Activated CD8-positive, alpha-beta memory T cell treated with anti-CD3 and anti-CD28 coated beads, Interleukin-2, amount 50 U/mL, for 48 hours (primary cell): ENCODE data around the gene CFAP20DC.
"Not testable (repeated sequence)": the region's sequence is repeated elsewhere in the genome, so short reads cannot be mapped to it uniquely, and the experiment has no call there.

Source experiments
- DNase-seq: peaks from one replicate; pipeline ENCODE4 v3.0.0-alpha.2; 2020

CFAP20DC gene

DNA sequence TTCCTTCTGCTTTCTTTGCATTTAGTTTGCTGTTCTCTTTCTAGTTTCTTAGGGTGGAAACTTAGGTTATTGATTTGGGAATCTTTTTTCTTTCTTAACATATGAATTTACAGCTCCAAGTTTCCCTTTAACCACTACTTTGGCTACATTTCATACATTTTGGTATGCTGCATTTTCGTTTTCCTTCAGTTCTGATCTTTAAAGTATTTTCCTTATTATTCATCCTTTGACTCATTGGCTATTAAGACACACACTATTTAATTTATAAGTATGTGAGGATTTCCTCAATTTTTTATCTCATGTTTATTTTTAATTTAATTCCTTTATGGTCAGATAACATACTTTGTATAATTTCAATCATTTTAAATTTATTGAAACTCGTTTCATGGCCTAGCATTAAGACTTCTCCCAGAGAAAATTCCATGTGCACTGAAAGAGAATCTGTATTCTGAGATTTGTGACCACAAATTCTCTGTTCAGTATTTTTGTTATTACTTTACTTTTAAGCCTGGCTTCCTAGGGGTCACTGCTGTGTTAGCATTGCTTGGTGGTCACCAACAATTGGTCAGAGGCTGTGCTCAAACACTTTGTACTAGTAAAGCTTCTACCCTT lies 87.7 kb downstream of the CFAP20DC start:
- no peak for DNase-seq

DNA sequence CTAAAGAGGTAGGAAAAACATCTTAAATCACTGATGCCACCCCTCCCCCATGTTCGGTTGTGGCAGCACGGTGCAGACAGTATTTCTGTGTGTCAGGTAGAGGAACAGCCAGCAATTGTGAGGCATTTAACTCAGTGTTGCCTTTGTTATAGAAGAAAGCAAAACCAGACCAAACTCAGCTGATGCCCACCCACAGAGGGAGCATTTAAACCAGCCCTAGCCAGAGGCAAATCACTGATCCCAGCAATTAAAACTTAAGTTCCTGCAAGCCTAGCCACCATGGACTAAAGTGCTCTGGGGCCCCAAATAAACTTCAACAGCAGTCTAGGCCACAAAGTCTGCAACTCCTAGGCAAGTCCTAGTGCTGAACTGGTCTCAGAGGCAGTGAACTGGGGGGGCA lies 94.5 kb downstream of the CFAP20DC start:
- no peak for DNase-seq

DNA sequence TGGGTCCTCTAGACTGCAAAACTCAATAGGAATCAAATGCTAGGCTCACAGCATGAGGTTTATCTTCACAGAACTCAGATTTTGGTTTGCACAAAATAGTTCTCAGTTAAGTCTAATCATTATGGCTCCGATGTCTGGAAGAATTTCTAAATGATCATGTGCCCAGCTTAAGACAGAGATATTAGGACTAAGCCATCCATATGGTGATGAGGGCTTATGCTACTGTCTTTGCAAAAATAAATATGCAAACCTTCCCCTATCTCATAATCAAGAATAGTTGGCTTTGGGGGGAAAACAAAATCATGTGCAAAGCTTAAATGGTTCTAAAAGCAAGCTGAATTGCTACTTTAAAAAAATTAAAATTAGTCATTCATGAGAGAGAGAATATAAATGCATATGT lies 96.5 kb downstream of the CFAP20DC start:
- no peak for DNase-seq

DNA sequence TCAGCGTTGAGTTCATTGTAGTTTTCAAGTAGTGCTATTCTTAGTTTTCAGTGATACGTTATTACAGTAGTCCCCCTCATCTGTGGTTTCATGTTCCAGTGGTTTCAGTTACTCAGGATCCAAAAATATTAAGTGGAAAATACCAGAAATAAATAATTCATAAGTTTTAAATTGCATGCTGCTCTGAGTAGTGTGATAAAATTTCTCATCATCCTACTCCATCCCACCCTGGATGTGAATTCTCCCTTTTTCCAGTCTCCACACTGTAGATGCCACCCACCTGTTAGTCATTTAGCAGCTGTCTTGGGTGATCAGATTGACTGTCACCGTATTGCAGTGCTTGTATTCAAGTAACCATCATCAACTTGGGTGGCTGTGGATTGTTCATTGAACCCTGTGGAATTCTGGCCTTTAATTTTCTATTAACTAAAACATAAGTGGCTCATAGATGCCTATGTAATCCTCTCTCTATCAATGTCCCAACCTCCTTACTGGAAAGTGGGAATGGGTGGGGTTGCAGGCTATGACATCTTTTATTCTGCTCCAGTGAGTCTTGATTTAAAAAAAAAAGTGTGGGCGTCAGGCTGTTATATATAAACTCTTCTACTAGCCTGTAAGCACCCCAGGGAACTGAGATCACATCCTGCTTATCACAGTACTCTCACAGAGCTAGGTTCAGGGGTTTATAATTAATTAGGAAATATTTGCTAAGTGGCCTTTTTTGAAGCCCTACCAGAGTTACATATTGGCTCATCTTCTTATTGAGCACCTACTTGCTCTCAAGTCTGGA lies 97.5 kb downstream of the CFAP20DC start:
- no peak for DNase-seq

DNA sequence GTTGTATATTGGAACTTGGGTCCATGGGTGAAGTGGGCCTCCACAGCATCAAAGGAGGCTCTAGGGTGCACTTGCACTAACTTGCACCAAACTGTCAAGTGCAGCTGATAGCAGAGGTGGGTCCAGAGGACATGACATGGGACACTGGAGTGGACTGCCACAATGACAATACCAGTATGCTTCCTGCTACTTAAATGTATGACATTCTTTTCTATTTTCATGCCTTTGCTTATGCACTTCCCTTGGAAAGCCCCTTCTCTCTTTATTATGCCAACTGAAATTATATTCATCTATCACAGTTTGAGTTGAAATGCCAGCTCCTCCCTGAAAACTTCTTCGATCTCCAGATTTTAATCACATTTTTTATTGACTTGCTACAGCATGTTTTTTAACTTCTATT lies 101.8 kb downstream of the CFAP20DC start:
- no peak for DNase-seq

DNA sequence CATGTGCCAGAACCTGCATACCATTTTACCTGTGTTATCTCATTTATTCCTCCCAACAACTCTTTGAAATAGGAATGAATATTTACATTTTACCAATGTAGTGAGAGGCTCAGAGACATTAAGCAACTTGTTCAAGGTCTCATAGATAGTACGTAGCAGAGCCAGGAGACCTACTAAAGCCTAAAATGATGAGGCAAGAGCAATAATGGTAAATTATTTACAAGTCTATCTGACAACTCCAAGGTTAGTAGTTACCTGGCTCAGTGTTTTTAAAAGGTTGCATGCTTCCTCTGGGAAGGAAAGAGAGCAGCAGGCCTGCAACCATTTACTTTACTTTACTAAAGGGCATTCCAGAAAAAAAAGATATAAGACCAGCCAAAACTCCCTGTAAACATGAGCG lies 103.0 kb downstream of the CFAP20DC start:
- DNase-seq, result no peak

DNA sequence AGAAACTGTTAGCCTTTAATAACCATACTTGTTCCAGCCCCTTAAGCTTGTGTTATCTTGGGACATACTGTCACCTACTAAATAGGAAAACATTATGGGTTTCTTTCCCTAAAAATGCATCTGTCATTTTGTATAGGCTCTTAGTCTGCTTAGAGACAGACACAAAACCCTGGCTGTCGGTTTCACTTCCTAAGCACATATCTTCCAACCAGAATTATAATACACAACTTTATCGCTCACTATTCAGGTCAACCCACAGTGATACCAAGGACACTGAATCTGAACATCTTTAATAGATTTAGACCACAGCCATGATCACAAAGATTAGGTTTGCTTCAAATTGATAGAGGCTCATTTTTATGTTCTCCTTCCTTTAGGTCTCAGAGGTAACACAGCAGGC lies 111.8 kb downstream of the CFAP20DC start:
- no peak for DNase-seq

DNA sequence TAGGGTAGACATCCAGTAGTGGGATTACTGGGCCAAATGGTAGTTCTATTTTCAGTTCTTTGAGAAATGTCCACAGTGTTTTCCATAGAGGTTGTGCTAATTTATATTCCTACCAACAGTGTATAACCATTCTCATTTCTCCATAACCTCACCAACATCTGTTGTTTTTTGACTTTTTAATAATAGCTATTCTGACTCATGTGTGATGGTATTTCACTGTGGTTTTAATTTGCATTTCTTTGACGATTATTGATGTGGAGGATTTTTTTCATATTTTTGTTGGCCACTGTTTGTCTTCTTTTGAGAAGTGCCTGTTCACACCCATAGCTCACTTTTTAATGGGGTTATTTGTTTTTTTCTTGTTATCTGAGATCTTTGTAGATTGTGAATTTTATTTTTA lies 125.2 kb downstream of the CFAP20DC start:
- no peak for DNase-seq

DNA sequence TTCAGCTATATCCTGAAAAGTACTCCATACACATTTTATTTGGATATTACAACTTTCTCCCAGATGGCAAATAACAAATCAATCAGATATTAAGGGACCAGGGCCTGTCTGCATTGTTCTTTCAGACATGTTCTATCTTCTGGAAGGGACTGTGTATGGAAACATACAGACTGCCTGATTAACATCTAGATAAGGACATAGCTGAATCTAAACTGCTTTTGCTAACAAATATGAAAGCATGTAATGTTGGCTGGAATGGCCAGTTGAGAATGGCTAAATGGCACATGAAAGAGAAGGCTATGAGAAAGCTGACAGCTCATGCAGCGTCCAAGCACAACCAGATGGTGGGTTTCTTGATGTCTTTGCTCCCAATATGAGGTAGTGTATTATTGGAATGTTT lies 149.4 kb downstream of the CFAP20DC start:
- no peak for DNase-seq

DNA sequence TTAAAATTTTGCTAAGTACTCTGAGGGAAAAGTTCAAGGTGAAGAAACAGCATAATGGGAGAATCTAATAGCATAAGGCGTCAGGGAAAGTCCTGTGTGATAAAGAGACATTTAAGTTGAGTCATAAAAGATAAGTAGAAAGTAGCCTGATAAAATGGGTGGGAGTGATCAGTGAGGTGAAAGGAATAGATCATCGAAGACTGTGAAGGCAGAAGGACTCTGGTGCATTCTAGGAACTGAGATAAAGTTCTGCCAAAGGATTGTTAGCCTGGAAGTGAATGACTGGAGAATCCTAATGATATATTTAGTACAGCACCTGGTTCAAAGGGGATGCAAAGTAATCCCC lies 149.9 kb downstream of the CFAP20DC start:
- DNase-seq, result no peak

DNA sequence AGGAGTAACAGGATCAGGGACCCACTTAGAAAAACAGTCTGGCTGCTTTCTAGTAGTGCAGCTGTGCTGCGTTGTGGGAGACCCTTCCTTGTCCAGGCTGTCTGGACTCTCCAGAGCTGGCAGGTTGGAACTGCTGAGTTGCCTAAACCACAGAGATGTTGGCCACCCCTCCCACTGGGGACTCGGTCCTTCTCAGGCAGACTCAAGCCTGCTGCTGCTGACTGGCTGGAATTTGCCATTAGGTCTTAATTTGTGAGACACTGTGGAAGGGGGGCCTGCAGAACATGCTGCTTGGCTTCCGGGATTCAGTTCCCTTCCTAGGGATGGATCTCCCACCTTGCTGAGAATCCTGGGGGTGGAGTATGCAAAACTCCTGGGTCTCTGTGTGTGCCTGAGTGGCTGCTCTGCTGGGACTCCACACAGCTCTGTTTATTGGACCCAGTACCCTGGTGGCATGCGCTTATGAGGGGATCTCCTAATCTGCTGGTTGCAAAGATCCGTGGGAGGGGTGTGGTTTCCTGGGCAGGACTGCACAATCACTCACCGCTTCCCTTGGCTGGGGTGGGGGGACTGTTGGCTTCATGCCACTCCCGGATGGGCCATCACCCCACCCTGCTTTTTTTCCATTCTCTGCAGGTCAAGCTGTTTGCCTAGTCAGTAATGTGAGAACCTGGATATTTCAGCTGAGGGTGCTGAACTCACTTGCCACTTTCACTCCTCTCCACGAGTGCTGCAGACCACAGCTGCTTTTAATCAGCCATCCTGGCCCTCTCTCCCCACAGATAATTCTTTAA lies 150.5 kb downstream of the CFAP20DC start:
- DNase-seq, result peak; percentile 65

DNA sequence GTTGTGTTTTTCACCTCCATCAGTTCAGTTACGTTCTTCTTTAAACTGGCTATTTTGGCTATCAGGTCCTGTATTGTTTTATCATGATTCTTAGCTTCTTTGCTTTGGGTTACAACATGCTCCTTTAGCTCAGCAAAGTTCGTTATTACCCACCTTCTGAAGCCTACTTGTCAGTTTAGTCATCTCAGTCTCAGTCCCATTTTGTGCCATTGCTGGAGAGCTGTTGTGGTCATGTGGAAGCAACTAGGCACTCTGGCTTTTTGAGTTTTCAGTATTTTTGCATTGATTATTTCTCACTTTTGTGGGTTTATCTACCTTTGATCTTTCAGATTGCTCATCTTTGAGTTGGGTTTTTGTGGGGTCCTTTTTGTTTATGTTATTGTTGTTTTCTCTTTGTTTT lies 151.3 kb downstream of the CFAP20DC start:
- no peak for DNase-seq

DNA sequence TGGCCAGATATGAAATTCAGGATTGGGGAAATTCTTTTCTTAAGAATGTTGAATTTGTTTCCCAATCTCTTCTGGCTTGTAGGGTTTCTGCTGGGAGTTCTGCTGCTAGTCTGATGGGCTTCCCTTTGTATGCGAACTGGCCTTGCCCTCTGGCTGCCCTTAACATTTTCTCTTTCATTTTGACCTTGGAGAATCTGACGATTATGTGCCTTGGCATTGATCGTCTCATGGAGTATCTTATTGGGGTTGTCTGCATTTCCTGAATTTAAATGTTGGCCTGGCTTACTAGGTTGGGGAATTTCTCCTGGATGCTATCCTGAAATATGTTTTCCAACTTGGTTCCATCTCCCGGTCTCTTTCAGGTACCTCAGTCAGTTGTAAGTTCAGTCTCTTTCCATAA lies 152.2 kb downstream of the CFAP20DC start:
- no peak for DNase-seq

DNA sequence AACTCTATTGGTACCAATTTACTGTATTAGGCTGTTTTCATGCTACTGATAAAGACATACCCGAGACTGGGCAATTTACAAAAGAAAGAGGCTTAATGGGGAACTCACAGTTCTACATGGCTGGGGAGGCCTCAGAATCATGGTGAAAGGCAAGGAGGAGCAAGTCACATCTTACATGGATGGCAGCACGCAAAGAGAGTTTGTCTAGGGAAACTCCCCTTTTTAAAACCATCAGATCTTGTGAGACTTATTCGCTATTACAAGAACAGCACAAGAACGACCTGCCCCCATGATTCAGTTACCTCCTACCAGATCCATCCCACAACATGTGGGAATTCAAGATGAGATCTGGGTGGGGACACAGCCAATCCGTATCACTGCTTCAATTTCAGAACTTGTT lies 154.1 kb downstream of the CFAP20DC start:
- not testable (repeated sequence) for DNase-seq

DNA sequence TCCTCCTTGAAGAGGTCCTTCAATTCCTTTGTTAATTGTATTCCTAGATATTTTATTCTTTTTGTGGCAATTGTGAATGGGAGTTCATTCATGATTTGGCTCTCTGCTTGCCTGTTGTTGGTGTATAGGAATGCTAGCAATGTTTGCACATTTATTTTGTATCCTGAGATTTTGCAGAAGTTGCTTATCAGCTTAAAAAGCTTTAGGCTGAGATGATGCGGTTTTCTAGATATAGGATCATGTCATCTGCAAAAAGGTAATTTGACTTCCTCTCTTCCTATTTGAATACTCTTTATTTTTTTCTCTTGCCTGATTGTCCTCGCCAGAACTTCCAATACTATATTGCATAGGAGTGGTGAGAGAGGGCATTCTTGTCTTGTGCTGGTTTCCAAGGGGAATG lies 157.3 kb downstream of the CFAP20DC start:
- not testable (repeated sequence) for DNase-seq

DNA sequence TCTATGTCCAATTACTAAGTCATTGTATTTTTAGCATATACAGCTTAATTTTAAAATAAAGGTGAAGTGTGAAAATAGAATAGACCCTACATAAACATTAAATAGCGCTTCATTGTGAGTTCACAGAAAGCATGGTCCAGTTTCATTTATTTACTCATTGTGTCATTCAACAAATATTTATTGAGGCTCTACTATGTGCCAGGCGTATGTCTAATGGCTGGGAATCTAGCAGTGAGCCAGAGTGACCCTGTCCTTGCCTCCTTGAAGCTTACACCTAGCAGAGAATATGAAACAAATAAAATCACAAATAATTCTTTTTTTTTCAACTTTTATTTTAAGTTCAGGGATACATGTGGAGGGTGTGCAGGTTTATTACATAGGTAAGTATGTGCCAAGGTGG lies 161.7 kb downstream of the CFAP20DC start:
- no peak for DNase-seq

DNA sequence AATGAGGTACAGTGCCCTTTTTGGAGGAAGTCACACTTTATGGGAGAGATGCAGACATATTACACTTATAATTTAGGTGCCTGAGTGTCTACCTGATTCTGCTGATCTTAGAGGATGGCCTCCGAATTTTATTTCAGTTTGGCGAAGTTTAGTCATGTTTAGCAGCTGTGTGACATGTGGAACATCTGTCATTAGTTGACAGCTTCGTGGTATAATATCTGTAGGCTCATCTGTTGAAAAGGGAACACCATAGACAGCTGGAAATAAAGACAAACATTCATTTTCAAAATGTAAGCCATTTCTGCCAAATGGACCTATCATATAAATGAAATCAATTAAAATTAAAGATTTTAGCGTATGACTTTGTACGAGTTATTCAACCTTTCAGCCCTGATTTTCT lies 165.4 kb downstream of the CFAP20DC start:
- DNase-seq, result no peak

DNA sequence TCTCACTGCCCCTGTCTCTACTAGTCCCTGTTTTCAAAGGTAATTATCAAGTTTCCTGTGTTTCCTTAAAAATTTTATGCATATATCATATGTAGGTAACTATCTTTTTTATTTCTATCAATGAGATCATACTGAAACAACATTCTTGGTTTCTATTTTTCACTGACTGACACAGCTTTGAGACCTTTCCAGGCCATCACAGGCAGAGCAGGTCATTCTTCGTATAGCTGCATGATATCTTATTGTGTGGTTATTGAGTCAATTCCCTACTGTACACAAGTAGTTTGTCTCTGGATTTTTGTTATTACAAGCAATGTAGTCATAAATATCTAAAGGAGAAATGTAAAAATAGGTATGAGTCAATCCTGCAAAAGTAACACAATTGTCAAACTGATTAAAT lies 169.6 kb downstream of the CFAP20DC start:
- DNase-seq, result no peak

DNA sequence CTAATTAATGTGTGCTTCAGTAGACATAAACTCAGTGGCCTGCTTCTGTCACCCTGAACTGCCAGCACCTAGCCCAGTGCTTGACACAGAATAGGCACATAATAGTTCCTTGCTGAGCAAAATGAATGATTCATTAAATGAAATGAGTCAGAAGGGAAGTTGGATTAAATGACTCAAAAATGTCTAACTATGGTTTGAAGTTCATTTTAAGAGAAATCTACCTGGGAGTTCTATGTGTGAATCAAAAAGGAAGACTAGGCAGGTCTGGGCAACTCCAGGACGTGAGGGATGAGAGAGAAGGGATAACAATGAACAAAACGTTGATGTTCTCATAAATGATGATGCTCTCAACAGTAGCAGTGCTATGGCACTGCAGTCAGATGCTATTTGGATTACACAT lies 175.0 kb downstream of the CFAP20DC start:
- no peak for DNase-seq

DNA sequence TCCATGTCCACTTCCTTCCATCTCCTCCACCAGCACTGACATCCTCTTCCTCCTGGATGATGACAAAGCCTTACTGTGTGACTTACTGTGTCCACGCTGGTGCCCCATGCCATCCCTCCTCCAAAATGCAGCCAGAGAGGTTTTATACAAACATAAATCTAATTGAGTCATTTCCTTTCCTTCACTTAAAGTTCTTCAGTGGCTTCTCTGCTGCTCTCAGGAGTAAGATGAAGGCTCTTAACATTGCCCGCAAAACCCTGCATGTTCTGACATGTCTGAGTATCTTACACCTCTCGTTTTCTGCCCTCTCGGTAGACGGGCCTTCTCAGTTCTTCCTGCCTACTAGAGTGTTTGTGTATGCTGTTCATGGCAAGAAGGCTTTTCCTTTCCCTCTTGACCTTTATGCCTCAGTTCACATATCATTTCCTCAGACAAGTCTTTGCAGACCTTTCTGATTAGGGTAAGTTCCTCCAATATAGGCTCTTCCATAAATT lies 175.5 kb downstream of the CFAP20DC start:
- no peak for DNase-seq

DNA sequence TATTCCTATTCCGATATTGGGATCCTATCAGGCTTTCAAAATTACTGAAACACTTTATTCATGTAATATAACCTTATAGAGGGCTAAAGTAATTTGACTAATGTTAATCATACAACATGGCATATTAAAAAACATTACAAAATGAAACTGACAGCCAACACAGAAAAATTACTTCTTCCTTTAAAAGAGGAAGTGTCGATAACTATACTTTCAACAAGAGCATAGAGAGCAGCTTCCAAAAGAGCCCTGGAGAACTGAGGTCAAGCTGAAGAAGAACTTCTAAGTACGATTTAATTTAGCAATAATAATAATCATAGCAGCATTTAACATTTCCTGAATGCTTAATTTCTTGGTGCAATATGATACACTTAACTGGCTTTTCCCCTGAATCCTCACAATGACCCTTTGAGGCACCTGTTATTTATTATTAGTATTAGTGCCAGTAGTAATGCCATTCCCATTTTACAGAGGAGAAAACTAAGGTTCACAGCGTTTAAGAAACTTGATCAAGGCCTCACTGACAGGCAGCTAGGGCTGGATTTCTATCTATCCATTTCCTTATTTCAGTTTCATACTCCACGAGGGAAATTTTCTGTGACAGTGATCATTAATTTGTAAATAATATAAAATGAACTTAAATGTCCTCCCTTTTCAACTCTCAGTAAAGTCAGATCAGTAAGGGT lies 181.6 kb downstream of the CFAP20DC start:
- DNase-seq, result no peak

DNA sequence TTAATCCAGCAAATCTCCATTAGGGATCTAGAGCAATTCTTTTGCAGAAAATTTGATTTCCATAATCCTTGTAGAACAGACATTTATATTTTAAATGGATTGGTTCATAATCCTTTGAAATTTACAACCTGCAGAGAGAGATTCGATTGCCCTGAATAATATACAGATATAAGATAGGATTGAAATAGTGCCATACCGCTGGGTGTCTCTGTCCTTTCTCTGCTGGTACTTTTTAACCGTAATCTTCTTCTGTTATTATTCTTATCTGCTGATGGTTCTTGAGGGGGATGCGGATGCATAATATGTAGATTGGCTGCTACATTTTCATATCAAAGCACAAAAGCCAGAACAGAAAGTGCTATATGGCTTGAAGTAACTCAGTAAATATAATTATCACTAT lies 182.2 kb downstream of the CFAP20DC start:
- no peak for DNase-seq

DNA sequence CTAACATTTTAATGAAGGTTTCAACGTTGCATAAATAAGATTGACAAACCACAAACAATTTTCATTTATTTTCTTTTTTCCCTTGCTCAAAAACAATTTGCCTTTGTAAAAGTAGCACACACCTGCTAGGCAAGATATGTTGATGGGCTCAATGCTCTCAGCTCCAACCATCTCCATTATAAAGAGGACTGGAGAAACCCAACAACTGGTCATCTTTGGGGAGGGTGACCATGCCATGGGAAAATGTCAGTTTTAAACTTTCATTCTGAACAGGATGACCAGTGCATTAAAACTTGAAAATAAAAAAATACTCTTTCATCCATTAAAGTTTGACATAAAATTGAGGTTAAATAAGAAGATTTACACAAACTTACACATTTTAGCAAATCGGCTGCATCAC lies 183.7 kb downstream of the CFAP20DC start:
- no peak for DNase-seq
